HepG2 (cell line): ENCODE measurements around the gene PKMYT1. TPM values are rescaled to one million over a fixed set of nuclear protein-coding genes. Genes with fewer than 3 reads are reported as not detected.
A peak's percentile ranks its signal among the peaks of the same experiment; 100 is the strongest.

Experiments
- ARNT2 ChIP-seq: sonication (generic); formaldehyde crosslinking; IDR thresholded peaks from 2 replicates; pipeline ENCODE4 v1.8.0; 2022; ENCODE audit warnings: mild to moderate bottlenecking, low read depth, missing genetic modification reagents, moderate library complexity
- FOSL2 ChIP-seq: sonication (generic); formaldehyde crosslinking; IDR thresholded peaks from 2 replicates; pipeline ENCODE4 v1.4.0; 2020; ENCODE audit warnings: missing genetic modification reagents
- FOXA3 ChIP-seq: IDR thresholded peaks from 2 replicates; pipeline ENCODE4 v1.6.1; 2016; ENCODE audit warnings: missing genetic modification reagents, missing compliant biosample characterization
- GPN1 ChIP-seq: sonication (generic); formaldehyde crosslinking; IDR thresholded peaks from 2 replicates; pipeline ENCODE4 v1.5.1; 2020; ENCODE audit warnings: missing genetic modification reagents, borderline replicate concordance
- JUN ChIP-seq: sonication (generic); formaldehyde crosslinking; IDR thresholded peaks from 2 replicates; pipeline ENCODE4 v1.4.0; 2020; ENCODE audit warnings: mild to moderate bottlenecking, missing genetic modification reagents
- KDM5A ChIP-seq: fragments of 200-600 bp; sonication (generic); IDR thresholded peaks from 2 replicates; pipeline ENCODE4 v1.7.0; 2018; ENCODE audit warnings: antibody characterized with exemption, mild to moderate bottlenecking, low read length, borderline replicate concordance
- RBM39 ChIP-seq: fragments of 200-400 bp; formaldehyde crosslinking; IDR thresholded peaks from one replicate; pipeline ENCODE4 v1.6.1; 2018; ENCODE audit warnings: antibody characterized with exemption, mild to moderate bottlenecking, low read depth, low read length; ENCODE audit not compliant: poor library complexity, severe bottlenecking
- RXRA ChIP-seq: sonication (generic); formaldehyde crosslinking; IDR thresholded peaks from 2 replicates; pipeline ENCODE4 v1.5.1; 2020; ENCODE audit warnings: missing genetic modification reagents
- SRSF4 ChIP-seq: fragments of 200-400 bp; formaldehyde crosslinking; IDR thresholded peaks from one replicate; pipeline ENCODE4 v1.6.1; 2018; ENCODE audit warnings: mild to moderate bottlenecking, low read depth, low read length, moderate library complexity; ENCODE audit not compliant: poor library complexity, severe bottlenecking
- TBX3 ChIP-seq: fragments of 450-650 bp; IDR thresholded peaks from 2 replicates; pipeline ENCODE4 v1.6.1; 2017; ENCODE audit warnings: antibody characterized with exemption, mild to moderate bottlenecking, inconsistent platforms, borderline replicate concordance
- TEAD3 ChIP-seq: optimal IDR thresholded peaks from 2 replicates; pipeline ENCODE3; 2016; ENCODE audit warnings: borderline replicate concordance
- ZFP1 ChIP-seq: IDR thresholded peaks from 2 replicates; pipeline ENCODE4 v1.6.1; 2016
- ZNF275 ChIP-seq: sonication (generic); formaldehyde crosslinking; IDR thresholded peaks from 2 replicates; pipeline ENCODE4 v1.8.0; 2022; ENCODE audit warnings: missing genetic modification reagents, mild to moderate bottlenecking, inconsistent platforms, borderline replicate concordance
- ZNF615 ChIP-seq: sonication (generic); formaldehyde crosslinking; IDR thresholded peaks from 2 replicates; pipeline ENCODE4 v1.5.0; 2020; ENCODE audit warnings: mild to moderate bottlenecking, missing genetic modification reagents, borderline replicate concordance
- polyA plus RNA-seq, 8 experiments: library from polyadenylated mRNA; depleted of rRNA in 3 of 8; stranded (reverse) in 7 of 8; unstranded in 1 of 8; fragments of >200 nt; fragmentation: Illumina TruSeq in 4 of 8; extraction: Trizol in 4 of 8; gene quantifications; 2 replicates each; pipeline versions ENCODE4 v1.2.1 to v1.2.3, GENCODE V29; 2011 to 2016; ENCODE audit warnings: low read depth in 4 of 8, missing spikeins in 1 of 8, mixed read lengths in 1 of 8; ENCODE audit not compliant: insufficient read depth in 1 of 8
- total RNA-seq, 5 experiments: library from RNA; depleted of rRNA; stranded (reverse); fragments of >200 nt; fragmentation: Illumina TruSeq; extraction: Trizol; gene quantifications; 2 replicates each; pipeline ENCODE4 v1.2.3, GENCODE V29; 2016; ENCODE audit warnings: low read depth in 1 of 5
- TF ChIP-seq, protein P1 (sequence below): sonication (generic); formaldehyde crosslinking; IDR thresholded peaks from 2 replicates; pipeline ENCODE4 v1.5.0; 2020; ENCODE audit warnings: mild to moderate bottlenecking, missing genetic modification reagents, borderline replicate concordance
- TF ChIP-seq, protein P2 (sequence below): sonication (generic); formaldehyde crosslinking; IDR thresholded peaks from 2 replicates; pipeline ENCODE4 v1.8.1; 2023; ENCODE audit warnings: missing genetic modification reagents, mild to moderate bottlenecking, borderline replicate concordance
- TF ChIP-seq, protein P3 (sequence below): sonication (generic); formaldehyde crosslinking; IDR thresholded peaks from 2 replicates; pipeline ENCODE4 v1.4.0; 2020; ENCODE audit warnings: missing genetic modification reagents
- TF ChIP-seq, protein P4 (sequence below): sonication (generic); formaldehyde crosslinking; IDR thresholded peaks from 2 replicates; pipeline ENCODE4 v1.8.1; 2022; ENCODE audit warnings: low read depth, mild to moderate bottlenecking, missing genetic modification reagents

The PKMYT1 gene
- total and polyA plus RNA-seq, 2 of the 13 experiments (the other 11 are each of a cell fraction or from before 2014, with no cell fraction given): 7.0 to 27.8 TPM

- TF ChIP-seq, protein P1, sequence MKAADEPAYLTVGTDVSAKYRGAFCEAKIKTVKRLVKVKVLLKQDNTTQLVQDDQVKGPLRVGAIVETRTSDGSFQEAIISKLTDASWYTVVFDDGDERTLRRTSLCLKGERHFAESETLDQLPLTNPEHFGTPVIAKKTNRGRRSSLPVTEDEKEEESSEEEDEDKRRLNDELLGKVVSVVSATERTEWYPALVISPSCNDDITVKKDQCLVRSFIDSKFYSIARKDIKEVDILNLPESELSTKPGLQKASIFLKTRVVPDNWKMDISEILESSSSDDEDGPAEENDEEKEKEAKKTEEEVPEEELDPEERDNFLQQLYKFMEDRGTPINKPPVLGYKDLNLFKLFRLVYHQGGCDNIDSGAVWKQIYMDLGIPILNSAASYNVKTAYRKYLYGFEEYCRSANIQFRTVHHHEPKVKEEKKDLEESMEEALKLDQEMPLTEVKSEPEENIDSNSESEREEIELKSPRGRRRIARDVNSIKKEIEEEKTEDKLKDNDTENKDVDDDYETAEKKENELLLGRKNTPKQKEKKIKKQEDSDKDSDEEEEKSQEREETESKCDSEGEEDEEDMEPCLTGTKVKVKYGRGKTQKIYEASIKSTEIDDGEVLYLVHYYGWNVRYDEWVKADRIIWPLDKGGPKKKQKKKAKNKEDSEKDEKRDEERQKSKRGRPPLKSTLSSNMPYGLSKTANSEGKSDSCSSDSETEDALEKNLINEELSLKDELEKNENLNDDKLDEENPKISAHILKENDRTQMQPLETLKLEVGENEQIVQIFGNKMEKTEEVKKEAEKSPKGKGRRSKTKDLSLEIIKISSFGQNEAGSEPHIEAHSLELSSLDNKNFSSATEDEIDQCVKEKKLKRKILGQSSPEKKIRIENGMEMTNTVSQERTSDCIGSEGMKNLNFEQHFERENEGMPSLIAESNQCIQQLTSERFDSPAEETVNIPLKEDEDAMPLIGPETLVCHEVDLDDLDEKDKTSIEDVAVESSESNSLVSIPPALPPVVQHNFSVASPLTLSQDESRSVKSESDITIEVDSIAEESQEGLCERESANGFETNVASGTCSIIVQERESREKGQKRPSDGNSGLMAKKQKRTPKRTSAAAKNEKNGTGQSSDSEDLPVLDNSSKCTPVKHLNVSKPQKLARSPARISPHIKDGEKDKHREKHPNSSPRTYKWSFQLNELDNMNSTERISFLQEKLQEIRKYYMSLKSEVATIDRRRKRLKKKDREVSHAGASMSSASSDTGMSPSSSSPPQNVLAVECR (CRISPR knock-in tag): no peak; the same call in 1 of the 2 replicates
- TF ChIP-seq FOXA3 (CRISPR knock-in tag) (peak; percentile 42; the same call in 1 of the 2 replicates), FOSL2 (0 out of 2 replicates have a peak, but pooled peaks have one; percentile 7), KDM5A (no peak), ARNT2 (0 out of 2 replicates have a peak, but pooled peaks have one; percentile 23), GPN1 (no peak), ZNF615 (CRISPR knock-in tag) (no peak), ZNF275 (CRISPR knock-in tag) (no peak), JUN (CRISPR knock-in tag) (no peak), TBX3 (no peak), RBM39 (no peak), ZFP1 (CRISPR knock-in tag) (no peak), RXRA (peak; percentile 46), SRSF4 (no peak), TEAD3 (no peak)
- TF ChIP-seq, protein P2, sequence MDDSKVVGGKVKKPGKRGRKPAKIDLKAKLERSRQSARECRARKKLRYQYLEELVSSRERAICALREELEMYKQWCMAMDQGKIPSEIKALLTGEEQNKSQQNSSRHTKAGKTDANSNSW: no peak
- TF ChIP-seq, protein P3, sequence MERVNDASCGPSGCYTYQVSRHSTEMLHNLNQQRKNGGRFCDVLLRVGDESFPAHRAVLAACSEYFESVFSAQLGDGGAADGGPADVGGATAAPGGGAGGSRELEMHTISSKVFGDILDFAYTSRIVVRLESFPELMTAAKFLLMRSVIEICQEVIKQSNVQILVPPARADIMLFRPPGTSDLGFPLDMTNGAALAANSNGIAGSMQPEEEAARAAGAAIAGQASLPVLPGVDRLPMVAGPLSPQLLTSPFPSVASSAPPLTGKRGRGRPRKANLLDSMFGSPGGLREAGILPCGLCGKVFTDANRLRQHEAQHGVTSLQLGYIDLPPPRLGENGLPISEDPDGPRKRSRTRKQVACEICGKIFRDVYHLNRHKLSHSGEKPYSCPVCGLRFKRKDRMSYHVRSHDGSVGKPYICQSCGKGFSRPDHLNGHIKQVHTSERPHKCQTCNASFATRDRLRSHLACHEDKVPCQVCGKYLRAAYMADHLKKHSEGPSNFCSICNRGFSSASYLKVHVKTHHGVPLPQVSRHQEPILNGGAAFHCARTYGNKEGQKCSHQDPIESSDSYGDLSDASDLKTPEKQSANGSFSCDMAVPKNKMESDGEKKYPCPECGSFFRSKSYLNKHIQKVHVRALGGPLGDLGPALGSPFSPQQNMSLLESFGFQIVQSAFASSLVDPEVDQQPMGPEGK: 0 out of 2 replicates have a peak, but pooled peaks have one; percentile 15
- TF ChIP-seq, protein P4, sequence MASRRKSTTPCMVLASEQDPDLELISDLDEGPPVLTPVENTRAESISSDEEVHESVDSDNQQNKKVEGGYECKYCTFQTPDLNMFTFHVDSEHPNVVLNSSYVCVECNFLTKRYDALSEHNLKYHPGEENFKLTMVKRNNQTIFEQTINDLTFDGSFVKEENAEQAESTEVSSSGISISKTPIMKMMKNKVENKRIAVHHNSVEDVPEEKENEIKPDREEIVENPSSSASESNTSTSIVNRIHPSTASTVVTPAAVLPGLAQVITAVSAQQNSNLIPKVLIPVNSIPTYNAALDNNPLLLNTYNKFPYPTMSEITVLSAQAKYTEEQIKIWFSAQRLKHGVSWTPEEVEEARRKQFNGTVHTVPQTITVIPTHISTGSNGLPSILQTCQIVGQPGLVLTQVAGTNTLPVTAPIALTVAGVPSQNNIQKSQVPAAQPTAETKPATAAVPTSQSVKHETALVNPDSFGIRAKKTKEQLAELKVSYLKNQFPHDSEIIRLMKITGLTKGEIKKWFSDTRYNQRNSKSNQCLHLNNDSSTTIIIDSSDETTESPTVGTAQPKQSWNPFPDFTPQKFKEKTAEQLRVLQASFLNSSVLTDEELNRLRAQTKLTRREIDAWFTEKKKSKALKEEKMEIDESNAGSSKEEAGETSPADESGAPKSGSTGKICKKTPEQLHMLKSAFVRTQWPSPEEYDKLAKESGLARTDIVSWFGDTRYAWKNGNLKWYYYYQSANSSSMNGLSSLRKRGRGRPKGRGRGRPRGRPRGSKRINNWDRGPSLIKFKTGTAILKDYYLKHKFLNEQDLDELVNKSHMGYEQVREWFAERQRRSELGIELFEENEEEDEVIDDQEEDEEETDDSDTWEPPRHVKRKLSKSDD (CRISPR knock-in tag): peak; percentile 58; the same call in 1 of the 2 replicates
These were observed 53.1 kb downstream of the PKMYT1 start (continued) for GRCh38 chr16:2927010-2927646.
